ENCODE data around the gene PKP4.

The PKP4 gene

DNA sequence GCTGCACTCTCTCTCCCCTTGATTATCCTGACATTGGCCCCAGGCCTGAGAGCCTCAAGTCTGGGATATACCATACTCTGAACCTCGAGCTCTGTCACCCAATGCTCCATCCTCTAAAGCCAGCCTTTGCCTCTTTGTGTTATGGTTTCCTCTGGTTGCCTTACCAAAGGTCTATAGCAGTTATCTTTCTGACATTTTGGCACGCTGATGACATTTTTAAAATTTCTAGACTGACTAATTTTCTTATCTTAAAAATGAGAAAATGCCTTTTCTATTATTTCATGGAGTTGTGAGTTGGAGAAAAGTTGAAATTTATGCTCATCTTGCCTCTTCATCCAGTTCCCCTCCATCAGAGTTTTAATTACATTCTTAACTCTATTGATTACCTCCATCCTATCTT, 62.7 kb downstream of the PKP4 start:
- no peaks in the 10 kb centered on the region for H3K4me1 ChIP-seq (ENCODE audit: insufficient read depth, low read length)
- no peak overlapping the region for H3K27ac ChIP-seq (ENCODE audit: low read depth, low read length)
- no peak overlapping the region for H3K4me3 ChIP-seq (ENCODE audit: low read depth in 1 of 2, low read length in 2 of 2)

DNA sequence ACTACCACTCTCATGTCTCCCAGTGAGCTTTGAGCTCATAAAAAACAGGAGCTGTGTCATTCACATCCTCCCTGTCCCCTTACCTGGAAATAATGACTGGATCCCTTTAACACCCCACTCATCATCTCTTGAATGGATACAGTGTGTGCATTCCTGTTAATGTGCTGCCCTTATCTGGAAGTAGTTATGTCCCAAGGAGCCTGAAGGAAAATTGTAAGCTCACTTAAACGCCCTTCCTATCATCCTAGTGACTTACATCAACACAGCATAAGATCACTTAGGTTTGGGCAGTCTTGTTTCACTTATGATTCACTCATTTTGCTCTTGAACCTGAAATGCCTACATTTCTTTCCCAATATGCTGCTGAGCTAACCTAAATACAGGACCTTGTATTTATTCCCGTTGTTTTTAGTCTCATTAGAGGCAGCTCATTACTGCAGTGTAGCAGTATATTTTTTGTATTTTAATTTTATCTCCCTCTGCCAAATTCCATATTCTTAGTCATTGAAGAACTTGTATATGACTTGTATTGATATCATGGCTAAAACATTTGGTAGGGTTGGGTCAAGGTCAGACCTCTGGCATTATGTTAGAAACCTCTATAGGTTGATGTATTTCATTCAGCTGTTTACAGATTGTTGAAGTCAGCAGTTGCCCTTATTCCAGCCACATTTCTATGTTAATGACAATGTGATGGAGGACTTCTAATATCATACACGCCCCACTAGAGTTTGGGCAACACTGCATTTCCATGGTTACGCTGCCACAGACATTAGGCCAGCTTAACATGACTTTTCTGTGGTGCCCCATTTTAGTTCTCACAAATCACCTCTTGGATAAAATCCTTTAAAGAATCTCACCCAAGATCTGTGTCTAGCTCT, 72.9 kb downstream of the PKP4 start:
- Histone ChIP-seq H3K27ac (ENCODE audit: low read depth, low read length) (no peak overlapping the region), H3K4me3 (ENCODE audit: low read depth in 1 of 2, low read length in 2 of 2) (no peak overlapping the region), H3K9ac (ENCODE audit: low read length) (no peak overlapping the region), H3K9me3 (ENCODE audit: low read length) (no peaks in the 10 kb centered on the region), H3K27me3 (ENCODE audit: control insufficient read depth in 1 of 2, insufficient read depth in 2 of 2, low read length in 2 of 2) (no peaks in the 10 kb centered on the region), H3K4me1 (ENCODE audit: insufficient read depth, low read length) (no peaks in the 10 kb centered on the region), H3K36me3 (ENCODE audit: insufficient read depth, low read length) (no peaks in the 10 kb centered on the region)

More for the DNA sequence above, 62.7 kb downstream of the PKP4 start:
- Histone ChIP-seq H3K9ac (ENCODE audit: low read length) (no peak overlapping the region), H3K27me3 (ENCODE audit: control insufficient read depth in 1 of 2, insufficient read depth in 2 of 2, low read length in 2 of 2) (no peaks in the 10 kb centered on the region), H3K36me3 (ENCODE audit: insufficient read depth, low read length) (no peaks in the 10 kb centered on the region), H3K9me3 (ENCODE audit: low read length) (no peaks in the 10 kb centered on the region)

DNA sequence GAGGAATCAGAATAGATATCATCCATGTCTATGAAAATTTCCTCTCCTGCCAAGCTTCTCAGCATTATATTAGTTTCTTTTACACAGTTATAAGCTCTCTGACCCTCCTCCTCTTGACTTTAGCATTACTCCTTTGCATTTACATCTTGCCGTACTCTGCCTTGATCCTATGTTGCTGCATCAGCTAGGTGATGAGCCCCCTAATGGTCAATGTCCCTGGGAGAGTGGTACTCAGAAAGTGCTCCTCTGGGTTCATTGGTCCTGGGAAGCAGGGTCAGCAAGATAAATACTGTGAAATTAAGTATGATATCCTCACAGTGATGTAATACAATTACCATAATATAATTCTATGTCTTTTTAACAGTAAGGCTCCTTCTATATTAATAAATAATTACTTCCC, 74.1 kb downstream of the PKP4 start:
- H3K36me3 ChIP-seq (ENCODE audit: insufficient read depth, low read length): no peaks in the 10 kb centered on the region
- H3K4me3 ChIP-seq (ENCODE audit: low read depth in 1 of 2, low read length in 2 of 2): no peak overlapping the region

DNA sequence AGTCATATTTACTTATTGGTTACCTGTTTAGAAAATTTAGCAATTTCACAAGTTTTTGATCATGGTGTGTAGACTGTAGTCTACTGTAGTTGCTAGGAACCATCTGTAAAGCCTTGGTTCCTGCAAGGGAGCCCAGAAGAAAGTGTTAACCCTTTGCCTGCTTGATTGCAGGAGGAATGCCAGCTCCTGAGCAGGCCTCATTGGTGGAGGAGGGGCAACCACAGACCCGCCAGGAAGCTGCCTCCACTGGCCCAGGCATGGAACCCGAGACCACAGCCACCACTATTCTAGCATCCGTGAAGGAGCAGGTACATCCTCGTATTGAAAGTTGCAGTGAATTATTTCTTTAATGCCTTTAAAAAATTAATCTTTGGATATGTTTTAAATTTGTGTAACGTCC, 76.3 kb downstream of the PKP4 start:
- Histone ChIP-seq H3K36me3 (ENCODE audit: insufficient read depth, low read length) (no peaks in the 10 kb centered on the region), H3K9ac (ENCODE audit: low read length) (no peak overlapping the region), H3K27me3 (ENCODE audit: control insufficient read depth in 1 of 2, insufficient read depth in 2 of 2, low read length in 2 of 2) (no peaks in the 10 kb centered on the region), H3K4me1 (ENCODE audit: insufficient read depth, low read length) (no peaks in the 10 kb centered on the region), H3K9me3 (ENCODE audit: low read length) (no peaks in the 10 kb centered on the region), H3K27ac (ENCODE audit: low read depth, low read length) (no peak overlapping the region), H3K4me3 (ENCODE audit: low read depth in 1 of 2, low read length in 2 of 2) (no peak overlapping the region)

More for the DNA sequence above, 74.1 kb downstream of the PKP4 start:
- Histone ChIP-seq H3K4me1 (ENCODE audit: insufficient read depth, low read length) (no peaks in the 10 kb centered on the region), H3K9ac (ENCODE audit: low read length) (no peak overlapping the region), H3K27ac (ENCODE audit: low read depth, low read length) (no peak overlapping the region), H3K9me3 (ENCODE audit: low read length) (no peaks in the 10 kb centered on the region), H3K27me3 (ENCODE audit: control insufficient read depth in 1 of 2, insufficient read depth in 2 of 2, low read length in 2 of 2) (no peaks in the 10 kb centered on the region)

DNA sequence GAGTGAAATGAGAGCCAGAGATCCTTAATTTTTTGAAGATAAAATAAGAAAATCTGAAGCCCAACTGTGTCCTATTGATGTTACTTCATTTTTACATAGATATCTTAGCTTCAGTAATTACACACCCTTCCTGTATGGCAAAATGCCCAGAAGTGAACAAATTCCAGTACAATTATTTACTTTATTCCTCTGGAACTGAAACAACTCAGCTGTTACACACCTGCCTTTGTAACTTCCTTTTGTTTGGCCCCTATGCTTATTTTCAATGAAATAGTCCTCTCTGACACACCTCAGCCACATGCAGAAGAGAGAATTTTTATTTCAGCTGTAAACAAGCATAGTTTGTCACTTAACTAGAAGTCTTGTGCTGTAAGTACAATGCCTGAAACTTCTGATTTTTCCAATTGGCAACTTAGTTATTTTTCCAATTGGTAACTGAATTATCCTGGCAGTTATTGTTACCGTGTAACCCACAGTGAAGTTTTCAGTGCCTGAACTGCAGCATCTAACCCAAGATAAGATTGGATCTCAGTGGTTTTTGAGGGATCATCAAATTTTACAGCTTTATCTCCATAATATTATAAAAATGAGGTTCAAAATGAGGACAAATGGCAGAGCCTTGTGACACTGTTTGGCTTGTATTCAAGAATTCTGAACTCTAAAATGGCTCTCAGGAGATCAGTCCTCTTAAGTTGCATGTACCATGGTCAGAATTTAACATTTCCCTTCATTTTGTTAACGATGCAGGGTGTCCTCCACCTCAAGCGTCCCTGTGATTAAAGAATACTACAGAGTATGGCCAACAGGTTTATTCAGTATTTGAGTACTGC, 82.6 kb downstream of the PKP4 start:
- H3K9ac ChIP-seq (ENCODE audit: low read length): no peak overlapping the region
- no peak overlapping the region for H3K27ac ChIP-seq (ENCODE audit: low read depth, low read length)
- no peaks in the 10 kb centered on the region for H3K36me3 ChIP-seq (ENCODE audit: insufficient read depth, low read length)

DNA sequence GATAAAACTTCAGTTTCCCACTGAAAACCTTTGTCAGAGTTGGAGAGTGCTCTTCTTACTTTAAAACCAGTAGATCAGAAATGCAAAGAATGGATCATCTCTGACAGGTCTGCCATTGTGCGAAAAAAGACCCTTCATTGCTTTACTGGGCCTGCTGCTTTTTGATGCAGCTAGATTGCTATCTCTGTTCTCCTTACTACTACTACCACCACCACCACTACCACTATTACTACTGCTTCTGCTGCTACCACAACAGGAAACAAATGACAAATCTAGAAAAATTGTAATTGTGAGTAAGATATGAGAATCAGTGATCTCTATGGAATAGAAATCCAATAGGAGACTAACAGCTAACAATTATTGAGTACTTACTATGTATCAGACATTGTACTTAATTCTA, 85.8 kb downstream of the PKP4 start:
- H3K36me3 ChIP-seq (ENCODE audit: insufficient read depth, low read length): no peaks in the 10 kb centered on the region
- H3K27ac ChIP-seq (ENCODE audit: low read depth, low read length): no peak overlapping the region
- no peak overlapping the region for H3K9ac ChIP-seq (ENCODE audit: low read length)
- H3K4me1 ChIP-seq (ENCODE audit: insufficient read depth, low read length): no peaks in the 10 kb centered on the region
- no peaks in the 10 kb centered on the region for H3K9me3 ChIP-seq (ENCODE audit: low read length)
- H3K4me3 ChIP-seq (ENCODE audit: low read depth in 1 of 2, low read length in 2 of 2): no peak overlapping the region
- no peaks in the 10 kb centered on the region for H3K27me3 ChIP-seq (ENCODE audit: control insufficient read depth in 1 of 2, insufficient read depth in 2 of 2, low read length in 2 of 2)

More for the DNA sequence above, 82.6 kb downstream of the PKP4 start:
- Histone ChIP-seq H3K4me1 (ENCODE audit: insufficient read depth, low read length) (no peaks in the 10 kb centered on the region), H3K4me3 (ENCODE audit: low read depth in 1 of 2, low read length in 2 of 2) (no peak overlapping the region), H3K9me3 (ENCODE audit: low read length) (no peaks in the 10 kb centered on the region), H3K27me3 (ENCODE audit: control insufficient read depth in 1 of 2, insufficient read depth in 2 of 2, low read length in 2 of 2) (no peaks in the 10 kb centered on the region)

DNA sequence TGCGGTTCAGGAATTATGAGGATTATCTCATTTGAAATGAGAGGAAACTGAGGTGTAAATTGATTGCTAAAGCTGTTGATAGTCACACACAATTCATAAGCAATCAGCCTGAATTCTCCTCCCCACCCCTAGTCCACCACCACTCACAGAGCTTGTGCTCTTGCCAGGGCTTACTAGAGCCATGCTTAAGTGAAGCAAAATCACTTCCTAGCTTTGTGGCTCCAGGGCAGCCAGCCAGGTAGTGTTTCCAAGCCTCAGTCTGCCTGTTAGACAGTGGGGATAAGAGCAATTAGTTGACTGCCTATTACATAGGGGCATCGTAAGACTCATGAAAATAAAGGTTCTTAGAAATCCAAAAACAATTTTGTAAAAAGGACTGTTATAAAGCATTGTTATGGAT, 87.2 kb downstream of the PKP4 start:
- no peaks in the 10 kb centered on the region for H3K4me1 ChIP-seq (ENCODE audit: insufficient read depth, low read length)
- H3K4me3 ChIP-seq (ENCODE audit: low read depth in 1 of 2, low read length in 2 of 2): no peak overlapping the region
- no peaks in the 10 kb centered on the region for H3K9me3 ChIP-seq (ENCODE audit: low read length)
- no peak overlapping the region for H3K27ac ChIP-seq (ENCODE audit: low read depth, low read length)
- H3K9ac ChIP-seq (ENCODE audit: low read length): no peak overlapping the region
- no peaks in the 10 kb centered on the region for H3K27me3 ChIP-seq (ENCODE audit: control insufficient read depth in 1 of 2, insufficient read depth in 2 of 2, low read length in 2 of 2)
- no peaks in the 10 kb centered on the region for H3K36me3 ChIP-seq (ENCODE audit: insufficient read depth, low read length)

DNA sequence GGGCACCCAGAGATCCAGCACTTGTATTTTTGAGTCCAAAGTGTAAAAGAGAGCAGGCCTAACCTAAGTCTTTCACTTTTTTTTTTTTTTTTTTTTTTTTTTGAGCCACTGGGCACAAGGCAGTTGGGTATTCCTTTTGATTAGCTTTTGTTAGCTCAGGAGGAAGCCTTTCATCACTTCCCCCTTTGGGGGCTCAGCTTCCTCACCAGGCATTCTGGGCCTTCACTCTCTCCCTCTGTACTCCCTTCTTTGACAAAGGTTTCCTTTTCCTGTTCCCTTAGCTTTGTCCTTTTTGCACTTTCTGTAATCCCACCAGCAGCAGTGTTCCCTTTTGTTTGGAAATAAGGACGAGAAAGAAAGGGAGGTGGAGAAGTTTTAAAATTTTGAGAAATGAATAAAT, 88.2 kb downstream of the PKP4 start:
- Histone ChIP-seq H3K4me1 (ENCODE audit: insufficient read depth, low read length) (no peaks in the 10 kb centered on the region), H3K27ac (ENCODE audit: low read depth, low read length) (no peak overlapping the region), H3K9me3 (ENCODE audit: low read length) (no peaks in the 10 kb centered on the region), H3K36me3 (ENCODE audit: insufficient read depth, low read length) (no peaks in the 10 kb centered on the region), H3K27me3 (ENCODE audit: control insufficient read depth in 1 of 2, insufficient read depth in 2 of 2, low read length in 2 of 2) (no peaks in the 10 kb centered on the region), H3K4me3 (ENCODE audit: low read depth in 1 of 2, low read length in 2 of 2) (no peak overlapping the region), H3K9ac (ENCODE audit: low read length) (no peak overlapping the region)

DNA sequence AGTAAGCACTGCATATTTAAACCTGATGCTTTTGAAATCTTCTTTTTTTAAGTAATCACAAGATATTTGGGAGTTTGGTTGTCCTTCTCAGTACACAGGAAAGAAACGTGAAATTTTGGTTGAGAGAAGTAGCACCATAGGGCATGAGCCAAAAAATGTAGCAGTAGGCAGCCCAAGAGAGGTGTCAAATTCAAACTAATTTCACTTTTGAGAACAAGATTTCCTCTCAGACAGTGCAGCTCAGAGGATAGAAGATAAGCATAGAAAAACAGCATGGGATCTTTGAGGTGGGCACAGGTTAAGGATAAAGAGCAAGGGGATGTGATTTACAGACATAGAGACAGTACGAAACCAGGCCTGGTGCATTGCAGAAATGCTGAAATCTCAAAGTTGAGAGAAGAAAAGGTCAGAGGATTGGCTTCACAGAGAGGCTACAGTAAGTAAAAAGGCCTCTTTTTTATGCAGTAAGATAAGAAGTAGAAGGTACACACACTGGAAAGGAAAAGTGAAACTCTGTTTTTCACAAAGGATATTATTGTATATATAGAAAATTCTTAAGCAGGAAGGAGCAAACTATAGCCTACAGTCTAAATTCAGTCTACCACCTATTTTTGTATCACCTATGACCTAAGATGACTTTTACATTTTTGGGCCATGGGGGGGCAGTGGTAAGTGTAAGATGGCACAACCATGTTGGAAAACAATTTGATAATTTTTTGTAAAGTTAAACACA, 89.8 kb downstream of the PKP4 start:
- Histone ChIP-seq H3K9me3 (ENCODE audit: low read length) (no peaks in the 10 kb centered on the region), H3K36me3 (ENCODE audit: insufficient read depth, low read length) (no peaks in the 10 kb centered on the region), H3K4me3 (ENCODE audit: low read depth in 1 of 2, low read length in 2 of 2) (no peak overlapping the region), H3K4me1 (ENCODE audit: insufficient read depth, low read length) (no peaks in the 10 kb centered on the region), H3K9ac (ENCODE audit: low read length) (no peak overlapping the region), H3K27me3 (ENCODE audit: control insufficient read depth in 1 of 2, insufficient read depth in 2 of 2, low read length in 2 of 2) (no peaks in the 10 kb centered on the region), H3K27ac (ENCODE audit: low read depth, low read length) (no peak overlapping the region)

DNA sequence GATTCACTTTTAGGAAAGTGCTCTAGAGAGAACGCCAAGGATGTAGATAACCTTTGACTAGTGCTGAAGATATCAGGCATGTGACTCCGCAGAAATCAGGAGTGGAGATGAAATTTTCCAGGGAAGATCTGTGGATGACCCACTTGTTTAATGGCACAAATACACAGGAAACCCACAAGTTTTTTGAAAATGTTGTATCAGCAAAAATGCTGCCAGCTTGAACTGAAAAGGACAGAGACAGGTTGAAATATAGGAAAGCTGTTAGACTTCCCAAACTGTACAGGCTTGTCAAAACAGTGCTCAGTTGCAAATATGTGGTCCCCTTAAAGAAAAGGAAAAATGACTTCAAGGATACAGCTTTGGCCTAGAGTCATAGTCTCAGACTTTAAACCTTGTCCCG, 96.5 kb downstream of the PKP4 start:
- no peaks in the 10 kb centered on the region for H3K9me3 ChIP-seq (ENCODE audit: low read length)
- H3K4me3 ChIP-seq (ENCODE audit: low read depth in 1 of 2, low read length in 2 of 2): no peak overlapping the region
- H3K9ac ChIP-seq (ENCODE audit: low read length): no peak overlapping the region
- no peak overlapping the region for H3K27ac ChIP-seq (ENCODE audit: low read depth, low read length)
- no peaks in the 10 kb centered on the region for H3K27me3 ChIP-seq (ENCODE audit: control insufficient read depth in 1 of 2, insufficient read depth in 2 of 2, low read length in 2 of 2)
- H3K4me1 ChIP-seq (ENCODE audit: insufficient read depth, low read length): no peaks in the 10 kb centered on the region
- no peaks in the 10 kb centered on the region for H3K36me3 ChIP-seq (ENCODE audit: insufficient read depth, low read length)

DNA sequence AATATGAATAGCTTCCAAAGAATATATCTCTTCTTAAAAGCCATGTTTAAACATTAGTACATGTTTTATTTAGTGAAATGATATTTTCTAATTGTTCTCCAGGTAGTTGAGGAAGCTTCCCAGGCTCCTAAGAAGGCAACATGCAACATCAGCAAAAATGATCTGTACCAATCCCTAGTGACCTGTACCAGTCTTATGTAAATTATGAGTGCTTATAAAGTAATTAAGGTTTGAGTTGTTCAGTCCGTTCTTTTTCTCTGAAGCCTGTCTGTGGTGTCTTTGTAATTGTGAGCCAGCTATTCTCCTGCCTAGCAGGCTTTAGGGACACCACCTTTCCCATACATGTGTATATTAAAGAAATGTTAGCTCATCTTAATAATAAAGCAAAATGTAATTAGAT, 98.2 kb downstream of the PKP4 start:
- no peak overlapping the region for H3K27ac ChIP-seq (ENCODE audit: low read depth, low read length)
- no peaks in the 10 kb centered on the region for H3K9me3 ChIP-seq (ENCODE audit: low read length)
- H3K4me1 ChIP-seq (ENCODE audit: insufficient read depth, low read length): no peaks in the 10 kb centered on the region
- H3K4me3 ChIP-seq (ENCODE audit: low read depth in 1 of 2, low read length in 2 of 2): no peak overlapping the region
- no peaks in the 10 kb centered on the region for H3K36me3 ChIP-seq (ENCODE audit: insufficient read depth, low read length)
- no peak overlapping the region for H3K9ac ChIP-seq (ENCODE audit: low read length)
- H3K27me3 ChIP-seq (ENCODE audit: control insufficient read depth in 1 of 2, insufficient read depth in 2 of 2, low read length in 2 of 2): no peaks in the 10 kb centered on the region
